NOMO-1 treated with dmso at 0.1 percent for 144 hours (cell line): ENCODE data around the gene KCNT2.
"Not testable (repeated sequence)": the region's sequence is repeated elsewhere in the genome, so short reads cannot be mapped to it uniquely, and the experiment has no call there.

Source experiments
- DNase-seq: peaks from one replicate; lab custom pipeline; 2025; ENCODE audit not compliant: unreplicated experiment; lab: John Stamatoyannopoulos, UW

The KCNT2 gene

DNA sequence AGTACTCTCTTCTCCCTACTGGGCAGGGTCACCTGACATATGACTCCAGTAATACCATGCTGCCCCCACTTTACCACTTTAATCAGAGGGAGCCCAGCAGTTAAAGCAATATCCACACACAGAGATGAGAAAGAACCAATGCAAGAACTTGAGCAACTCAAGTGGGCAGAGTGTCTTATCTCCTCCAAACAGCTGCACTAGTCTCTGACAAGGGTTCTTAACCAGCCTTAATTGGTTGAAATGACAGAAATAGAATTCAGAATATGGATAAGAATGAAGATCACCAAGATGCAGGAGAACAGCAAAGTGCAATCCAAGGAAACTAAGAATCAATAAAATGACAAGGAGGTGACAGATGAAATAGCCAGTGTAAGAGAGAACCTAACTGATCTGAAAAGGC, 91.0 kb downstream of the KCNT2 start:
- DNase-seq = no peak

DNA sequence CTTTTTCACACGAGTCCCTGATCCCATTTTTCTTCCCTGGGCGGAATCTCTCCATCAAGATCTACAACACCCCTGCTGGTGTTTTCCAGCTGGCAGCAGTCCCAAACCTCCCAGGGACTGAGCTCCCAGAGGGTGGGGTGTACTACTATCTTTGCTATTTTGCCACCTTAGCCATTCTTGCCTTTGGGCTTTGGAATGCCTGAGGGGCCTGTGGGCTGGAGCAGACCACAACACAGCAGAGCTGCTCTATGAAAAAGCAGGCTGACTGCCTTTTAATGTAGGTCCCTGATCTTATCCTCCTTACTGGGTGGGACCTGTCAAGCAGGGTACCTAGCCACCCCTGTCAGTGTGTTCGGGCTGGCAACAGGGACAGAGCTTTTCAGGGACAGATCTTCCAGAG, 91.9 kb downstream of the KCNT2 start:
- no peak for DNase-seq

- DNase-seq = no peak
These were observed 92.3 kb downstream of the KCNT2 start for GRCh38 chr1:196515904-196516303.

DNA sequence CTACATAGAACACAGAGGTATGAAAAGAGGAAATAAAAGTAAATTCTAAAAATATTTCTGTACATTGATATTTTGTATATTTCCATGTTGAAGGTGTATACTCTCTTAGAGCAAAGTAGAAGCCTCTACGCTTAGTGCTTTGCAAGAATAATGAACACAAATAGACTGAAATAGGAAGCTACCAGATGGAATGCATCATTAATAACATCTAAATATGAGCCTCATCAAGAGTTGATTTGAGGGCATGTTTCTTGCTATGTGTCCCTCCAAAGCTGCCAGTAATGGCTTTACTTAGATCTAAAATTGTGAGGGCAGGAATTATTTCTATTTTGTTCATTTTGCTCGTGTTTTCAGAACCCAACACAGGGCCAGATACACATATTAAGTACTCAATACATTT, 94.4 kb downstream of the KCNT2 start:
- DNase-seq = no peak

GRCh38 chr1:196510451-196510850, 97.8 kb downstream of the KCNT2 start:
- DNase-seq = no peak

- not testable (repeated sequence) for DNase-seq
These were observed 104.0 kb downstream of the KCNT2 start for GRCh38 chr1:196504224-196504623.

- DNase-seq = no peak
These were observed 105.8 kb downstream of the KCNT2 start for GRCh38 chr1:196502437-196502836.

DNA sequence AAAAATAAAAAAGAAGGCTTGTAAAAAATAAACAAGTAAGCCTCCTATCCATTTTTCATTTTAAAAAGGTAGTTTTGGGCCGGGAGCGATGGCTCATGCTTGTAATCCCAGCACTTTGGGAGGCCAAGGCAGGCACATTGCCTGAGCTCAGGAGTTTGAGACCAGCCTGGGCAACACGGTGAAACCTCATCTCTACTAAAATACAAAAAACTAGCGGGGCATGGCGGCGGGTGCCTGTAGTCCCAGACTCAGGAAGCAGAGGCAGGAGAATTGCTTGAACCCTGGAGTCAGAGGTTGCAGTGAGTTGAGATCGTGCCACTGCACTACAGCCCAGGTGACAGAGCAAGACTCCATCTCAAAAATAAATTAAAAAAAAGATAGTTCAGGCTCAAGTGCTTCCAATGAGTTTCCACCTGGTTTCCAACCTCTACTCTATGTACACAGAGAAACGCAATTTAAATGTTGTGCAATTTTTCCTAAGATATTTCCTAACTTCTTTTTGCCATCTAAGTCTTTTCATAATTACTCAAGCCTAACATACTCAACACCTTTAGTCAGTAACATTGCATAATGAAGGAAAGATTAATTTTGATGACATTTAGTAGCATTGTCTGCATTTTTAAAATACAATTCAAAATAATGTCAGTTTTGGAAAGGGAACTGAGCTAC, 106.3 kb downstream of the KCNT2 start:
- no peak for DNase-seq

DNA sequence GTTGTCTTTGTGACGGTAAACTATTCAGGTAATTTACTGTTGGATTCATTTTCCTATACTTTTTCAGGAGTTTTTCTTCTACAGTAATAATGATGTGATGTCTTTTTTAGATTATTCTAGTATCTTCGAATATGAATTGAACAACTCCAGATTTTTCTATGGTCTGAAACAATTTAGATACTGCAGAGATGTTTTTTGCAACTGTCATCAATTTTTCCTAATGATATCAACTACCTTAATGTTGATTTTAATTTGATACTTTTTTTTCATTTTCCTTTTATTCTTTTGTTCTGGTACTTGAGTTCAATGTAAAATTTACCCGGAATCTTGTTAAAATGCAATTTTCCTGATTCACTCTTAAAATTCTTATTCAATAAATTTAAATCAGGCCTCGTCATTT, 110.4 kb downstream of the KCNT2 start:
- DNase-seq = no peak

DNA sequence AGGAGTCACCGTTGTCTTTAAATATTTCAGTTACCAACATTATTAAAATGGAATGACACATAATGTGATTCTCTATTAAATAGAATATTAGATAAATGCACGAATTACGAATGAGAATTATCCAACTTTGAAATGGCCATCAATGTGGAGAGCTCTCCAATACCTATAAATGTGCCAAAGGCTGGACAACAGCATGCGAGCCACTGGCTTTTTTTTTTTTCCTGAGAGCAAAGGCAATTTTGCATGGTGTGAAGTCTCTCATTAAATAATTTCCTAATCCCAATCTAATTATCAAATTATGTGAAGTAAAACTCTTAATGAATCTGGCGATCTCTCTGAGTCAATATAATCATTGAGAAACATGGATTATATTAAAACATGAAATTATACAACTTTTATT, 113.5 kb downstream of the KCNT2 start:
- DNase-seq = no peak

DNA sequence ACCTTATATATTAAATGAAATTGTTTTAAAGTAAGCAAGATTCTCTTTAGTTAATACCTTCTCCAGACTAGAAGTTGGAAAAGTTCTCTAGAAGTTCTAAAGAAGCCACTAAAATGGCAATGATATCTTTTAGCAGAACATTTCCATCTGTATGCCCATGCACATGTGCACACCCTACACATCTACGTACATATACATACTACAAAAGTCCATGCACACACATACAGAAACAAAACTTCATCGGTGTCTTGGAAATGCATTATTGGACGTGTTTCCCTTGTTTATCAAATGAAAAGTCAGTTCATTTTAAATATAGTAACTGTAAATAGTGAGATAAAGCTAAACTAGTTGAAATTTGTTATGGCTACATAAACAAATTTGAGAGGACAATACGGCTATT, 114.4 kb downstream of the KCNT2 start:
- DNase-seq = no peak

DNA sequence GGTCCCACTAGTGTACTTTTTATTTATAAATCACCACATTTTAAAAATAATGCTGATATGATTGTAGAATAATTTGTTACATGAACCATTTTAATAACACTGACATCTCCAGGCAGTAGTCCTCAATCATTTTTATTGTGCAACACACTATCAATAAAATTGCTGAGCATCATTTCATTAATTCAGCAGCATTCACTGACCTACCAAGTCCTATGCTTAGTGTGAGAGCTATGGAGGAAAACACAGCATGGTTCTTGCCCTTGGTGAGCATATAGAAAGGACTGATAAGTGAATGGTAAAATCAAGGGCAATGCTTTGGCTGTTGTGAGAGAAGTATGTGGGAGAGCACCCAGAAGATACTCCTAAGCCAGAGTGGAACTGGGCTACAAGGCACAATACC, 119.7 kb downstream of the KCNT2 start:
- DNase-seq = no peak

GRCh38 chr1:196486346-196486745, 121.9 kb downstream of the KCNT2 start:
- DNase-seq = no peak

GRCh38 chr1:196481616-196482015, 126.6 kb downstream of the KCNT2 start:
- DNase-seq = no peak

DNA sequence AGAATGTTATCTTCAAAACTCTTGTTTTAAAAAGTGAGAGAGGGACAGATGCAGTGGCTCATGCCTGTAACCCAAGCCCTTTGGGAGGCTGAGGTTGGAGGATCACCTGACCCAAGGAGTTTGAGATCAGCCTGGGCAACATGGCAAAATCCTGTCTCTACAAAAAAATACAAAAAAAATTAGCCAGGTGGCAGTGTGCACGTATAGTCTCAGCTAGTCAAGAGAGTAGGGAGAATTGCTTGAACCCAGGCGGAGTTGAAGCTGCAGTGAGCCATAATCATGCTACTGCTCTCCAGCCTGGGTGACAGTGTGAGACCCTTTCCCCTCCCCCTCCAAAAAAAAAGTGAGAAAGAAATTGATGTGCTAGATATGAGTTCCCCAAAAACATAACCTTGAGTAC, 131.0 kb downstream of the KCNT2 start:
- DNase-seq = no peak

- DNase-seq = no peak
These were observed 140.9 kb downstream of the KCNT2 start for GRCh38 chr1:196467230-196467925.

GRCh38 chr1:196466654-196467053, 141.6 kb downstream of the KCNT2 start:
- DNase-seq = no peak

- DNase-seq = no peak
These were observed 142.1 kb downstream of the KCNT2 start for GRCh38 chr1:196466166-196466565.

- no peak for DNase-seq
These were observed 143.7 kb downstream of the KCNT2 start for GRCh38 chr1:196464480-196464941.

DNA sequence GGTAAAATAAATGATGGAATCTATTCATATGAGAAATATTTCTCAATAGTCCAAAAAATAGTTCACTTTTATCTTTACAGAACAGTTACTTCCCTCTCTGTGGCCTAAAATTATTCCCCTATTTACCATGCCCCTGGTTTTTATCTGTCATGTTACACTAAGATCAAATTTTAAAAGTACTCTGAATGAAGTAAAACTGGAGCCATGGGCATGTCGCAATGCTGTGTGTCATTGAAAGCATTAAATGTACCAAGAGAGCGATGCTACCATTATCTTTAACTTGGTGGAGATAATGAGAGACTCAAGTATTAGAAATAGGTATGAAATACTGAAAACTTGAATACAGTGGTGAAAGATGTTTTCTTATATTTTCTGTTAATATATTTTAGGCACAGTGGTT, 146.2 kb downstream of the KCNT2 start:
- no peak for DNase-seq

GRCh38 chr1:196461521-196461920, 146.7 kb downstream of the KCNT2 start:
- no peak for DNase-seq

DNA sequence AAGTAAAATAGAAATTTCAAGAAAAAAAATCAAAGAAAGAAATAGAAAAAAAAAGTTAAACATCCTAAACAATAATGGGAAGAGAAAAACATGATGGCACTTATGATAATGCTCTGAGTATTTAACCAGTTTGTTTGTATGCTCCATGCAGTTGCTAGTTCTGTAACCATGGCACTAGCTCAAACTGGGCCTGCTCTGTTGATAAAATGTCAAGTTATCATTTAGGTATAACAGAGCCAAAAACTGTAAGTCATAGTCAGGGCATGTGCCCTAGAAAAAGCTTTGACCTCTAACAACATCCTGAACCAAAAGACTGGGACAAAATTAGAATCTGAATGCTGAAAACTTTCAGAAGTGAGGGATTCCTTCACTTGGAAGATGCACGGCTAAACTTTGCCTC, 148.9 kb downstream of the KCNT2 start:
- DNase-seq = no peak

GRCh38 chr1:196454792-196455191, 153.4 kb downstream of the KCNT2 start:
- DNase-seq = no peak
